ENCODE measurements around the gene IDH3B. TPM values are rescaled to one million over a fixed set of nuclear protein-coding genes. Genes with fewer than 3 reads are reported as not detected.

The IDH3B gene
- total RNA-seq, 1 experiment from 2014 or later: 132 TPM

DNA sequence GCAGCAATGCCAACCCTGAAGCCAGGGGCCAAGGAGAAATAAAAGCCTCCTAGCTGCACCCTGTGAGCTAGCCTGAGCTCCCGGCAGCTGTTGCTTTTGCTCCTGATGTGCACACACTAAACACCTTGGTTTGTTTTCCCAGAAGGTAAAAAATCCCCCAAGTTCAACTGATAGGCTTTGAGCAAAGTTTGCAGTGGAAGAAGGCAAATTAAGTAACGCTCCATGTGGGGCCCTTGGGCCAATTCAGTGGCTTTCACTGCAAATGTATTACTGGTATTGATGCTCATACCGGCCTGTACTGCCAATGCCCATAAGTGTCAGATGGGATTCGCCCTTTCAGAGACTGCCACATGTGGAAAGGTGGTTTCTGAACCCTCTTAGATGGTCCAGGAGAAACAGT lies 9.4 kb upstream of the IDH3B start:
- BruUV-seq (replicated peaks): no TSS peak
- Histone ChIP-seq H2AFZ (ENCODE audit: low read depth, low read length, poor library complexity, severe bottlenecking) (no peak overlapping the region), H3K9me3 (ENCODE audit: control insufficient read depth in 1 of 2, insufficient read depth in 1 of 2, low read depth in 1 of 2, low read length in 2 of 2) (no peaks in the 10 kb centered on the region), H3K9ac (ENCODE audit: low read length) (no peak overlapping the region), H3K4me1 (ENCODE audit: control insufficient read depth in 1 of 2, insufficient read depth in 2 of 2, low read length in 2 of 2) (no peaks in the 10 kb centered on the region), H4K20me1 (ENCODE audit: insufficient read depth) (no peaks in the 10 kb centered on the region), H3K27me3 (ENCODE audit: insufficient read depth, low read length) (no peaks in the 10 kb centered on the region), H3K27ac (ENCODE audit: low read depth, low read length) (no peak overlapping the region), H3K36me3 (ENCODE audit: control insufficient read depth in 1 of 2, insufficient read depth in 2 of 2, low read length in 2 of 2) (no peaks in the 10 kb centered on the region), H3K79me2 (ENCODE audit: insufficient read depth, low read length) (no peaks in the 10 kb centered on the region), H3K9me2 (ENCODE audit: insufficient read depth) (no peaks in the 10 kb centered on the region), H3K4me3 (replicated peaks in 1 of 2; ENCODE audit: low read depth in 1 of 2, low read length in 2 of 2) (no peak overlapping the region), H3K4me2 (ENCODE audit: low read length) (no peak overlapping the region)
- ATAC-seq (no peak), DNase-seq (ENCODE audit: low read depth, low spot score) (no peak)
- no peak for TF ChIP-seq POLR2AphosphoS5 (IDR thresholded peaks at IDR 0.05; ENCODE audit: low read depth, low read length)
- RAD21 ChIA-PET (ENCODE audit: low non-redundant PET in 1 of 2, low total read pairs in 2 of 2, uncharacterized antibody in 2 of 2, unreplicated experiment in 2 of 2): no interaction called here
- POLR2A ChIA-PET: no interaction called here
- intact Hi-C loops (cut with micrococcal nuclease): loop anchor here (10.0 kb wide), 1 partner anchor 469 kb away; no protein-coding TSS in a partner anchor
- CTCF ChIA-PET: interaction anchor here (0.6 to 1.5 kb wide), 4 partner anchors 25 to 466 kb away, joined by 3 to 4 read pairs (median 3); no protein-coding TSS in a partner anchor

DNA sequence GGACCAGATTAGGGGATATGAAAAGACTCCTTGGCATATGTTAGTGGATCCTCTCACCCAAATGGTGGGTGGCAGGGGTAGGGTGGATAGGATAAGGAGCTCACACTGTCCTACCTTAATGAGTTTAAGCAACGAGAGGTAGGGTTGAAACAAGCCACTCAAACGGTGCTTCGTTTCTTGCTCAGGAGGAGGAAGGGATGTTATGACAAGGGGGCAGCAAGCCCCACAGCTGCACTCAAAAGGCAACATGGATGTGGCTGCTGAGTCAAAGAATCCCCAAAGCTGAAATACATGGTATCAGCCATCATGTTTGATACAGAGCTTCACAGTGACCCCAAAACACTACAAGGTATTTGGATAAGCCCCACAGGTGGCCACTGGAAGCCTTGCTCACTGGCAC lies 8.4 kb upstream of the IDH3B start:
- CTCF ChIA-PET: interaction anchor here (0.9 kb wide), 1 partner anchor 465 kb away, joined by 3 read pairs; no protein-coding TSS in a partner anchor
- RAD21 ChIA-PET (ENCODE audit: low non-redundant PET in 1 of 2, low total read pairs in 2 of 2, uncharacterized antibody in 2 of 2, unreplicated experiment in 2 of 2): no interaction called here

More for the DNA sequence above, 8.4 kb upstream of the IDH3B start:
- TF ChIP-seq ZBTB33 (IDR thresholded peaks at IDR 0.05; ENCODE audit: extremely low read depth, insufficient replicate concordance, low read length) (no peak), ZNF274 (IDR thresholded peaks at IDR 0.05; ENCODE audit: low read depth, low read length) (no peak), ELF1 (IDR thresholded peaks at IDR 0.05; ENCODE audit: borderline replicate concordance, low read depth) (no peak), FOSL1 (IDR thresholded peaks at IDR 0.05; ENCODE audit: low read depth) (no peak), EZH2phosphoT487 (IDR thresholded peaks at IDR 0.05; ENCODE audit: borderline replicate concordance) (no peak)
- Histone ChIP-seq H3K4me2 (ENCODE audit: low read length) (no peak overlapping the region), H3K79me2 (ENCODE audit: insufficient read depth, low read length) (no peaks in the 10 kb centered on the region), H3K4me3 (replicated peaks in 1 of 2; ENCODE audit: low read depth in 1 of 2, low read length in 2 of 2) (no peak overlapping the region), H2AFZ (ENCODE audit: low read depth, low read length, poor library complexity, severe bottlenecking) (no peak overlapping the region), H3K27ac (ENCODE audit: low read depth, low read length) (no peak overlapping the region), H3K9me2 (ENCODE audit: insufficient read depth) (no peaks in the 10 kb centered on the region), H4K20me1 (ENCODE audit: insufficient read depth) (no peaks in the 10 kb centered on the region), H3K9me3 (ENCODE audit: control insufficient read depth in 1 of 2, insufficient read depth in 1 of 2, low read depth in 1 of 2, low read length in 2 of 2) (no peaks in the 10 kb centered on the region), H3K27me3 (ENCODE audit: insufficient read depth, low read length) (no peaks in the 10 kb centered on the region), H3K9ac (ENCODE audit: low read length) (no peak overlapping the region), H3K36me3 (ENCODE audit: control insufficient read depth in 1 of 2, insufficient read depth in 2 of 2, low read length in 2 of 2) (no peaks in the 10 kb centered on the region), H3K4me1 (ENCODE audit: control insufficient read depth in 1 of 2, insufficient read depth in 2 of 2, low read length in 2 of 2) (no peaks in the 10 kb centered on the region)
- intact Hi-C loops (cut with micrococcal nuclease): loop anchor here (10.0 kb wide), 1 partner anchor 468 kb away; no protein-coding TSS in a partner anchor
- no peak for ATAC-seq
- no peak for DNase-seq (ENCODE audit: low read depth, low spot score)
- no TSS peak for BruUV-seq (replicated peaks)
- POLR2A ChIA-PET: no interaction called here
